Measurements from ENCODE around the gene UBP1.
"Not testable (repeated sequence)": the region's sequence is repeated elsewhere in the genome, so short reads cannot be mapped to it uniquely, and the experiment has no call there.

UBP1 gene

GRCh38 chr3:33372218-33373081, 67.8 kb downstream of the UBP1 start:
- Histone ChIP-seq H3K36me3 (ENCODE audit: insufficient read depth, low read length) (peaks cover 5% of the 10 kb centered on the region), H3K4me3 (ENCODE audit: low read length) (no peak overlapping the region), H2AFZ (ENCODE audit: low read depth, low read length) (no peak overlapping the region), H3K9me3 (ENCODE audit: low read length) (no peaks in the 10 kb centered on the region), H3K4me1 (ENCODE audit: insufficient read depth, low read length) (no peaks in the 10 kb centered on the region), H3K27me3 (ENCODE audit: insufficient read depth, low read length) (no peaks in the 10 kb centered on the region)

DNA sequence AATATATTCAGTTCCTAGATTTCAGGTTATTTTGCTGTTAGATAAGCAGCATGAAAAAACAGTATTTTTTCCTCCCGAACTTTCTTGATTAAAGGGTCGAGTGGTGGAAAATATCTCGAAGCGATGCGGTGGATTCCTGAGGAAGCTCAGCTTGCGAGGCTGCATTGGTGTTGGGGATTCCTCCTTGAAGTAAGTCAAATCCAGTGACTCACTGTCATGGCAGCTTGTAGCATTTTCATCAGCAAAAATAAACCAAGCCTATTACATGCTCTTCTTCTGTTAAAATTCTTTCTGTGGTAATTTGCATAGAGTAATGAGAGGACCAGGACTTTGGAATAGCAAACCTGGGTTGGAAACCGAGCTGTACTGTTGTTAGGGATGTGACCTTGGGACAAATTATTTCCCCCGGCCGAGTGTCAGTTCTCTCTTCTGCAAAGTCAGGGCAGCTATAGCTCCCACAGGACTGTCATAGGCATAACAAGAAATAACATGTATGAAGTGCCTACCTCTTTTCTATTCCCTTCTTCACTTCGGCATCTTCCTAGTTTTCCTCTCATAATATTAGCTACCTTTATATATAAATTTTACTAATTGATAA, 75.6 kb downstream of the UBP1 start:
- Histone ChIP-seq H3K4me3 (ENCODE audit: low read length) (no peak overlapping the region), H3K9me3 (ENCODE audit: low read length) (no peaks in the 10 kb centered on the region), H3K4me1 (ENCODE audit: insufficient read depth, low read length) (no peaks in the 10 kb centered on the region), H3K36me3 (ENCODE audit: insufficient read depth, low read length) (no peaks in the 10 kb centered on the region), H2AFZ (ENCODE audit: low read depth, low read length) (no peak overlapping the region), H3K27me3 (ENCODE audit: insufficient read depth, low read length) (no peaks in the 10 kb centered on the region)

- no peak overlapping the region for H2AFZ ChIP-seq (ENCODE audit: low read depth, low read length)
- no peaks in the 10 kb centered on the region for H3K36me3 ChIP-seq (ENCODE audit: insufficient read depth, low read length)
- no peaks in the 10 kb centered on the region for H3K4me1 ChIP-seq (ENCODE audit: insufficient read depth, low read length)
- no peaks in the 10 kb centered on the region for H3K9me3 ChIP-seq (ENCODE audit: low read length)
- H3K27me3 ChIP-seq (ENCODE audit: insufficient read depth, low read length): no peaks in the 10 kb centered on the region
- no peak overlapping the region for H3K4me3 ChIP-seq (ENCODE audit: low read length)
These were observed 76.1 kb downstream of the UBP1 start for GRCh38 chr3:33364060-33364459.

- no peaks in the 10 kb centered on the region for H3K9me3 ChIP-seq (ENCODE audit: low read length)
- H3K36me3 ChIP-seq (ENCODE audit: insufficient read depth, low read length): no peaks in the 10 kb centered on the region
These were observed 76.9 kb downstream of the UBP1 start for GRCh38 chr3:33363113-33363800.

DNA sequence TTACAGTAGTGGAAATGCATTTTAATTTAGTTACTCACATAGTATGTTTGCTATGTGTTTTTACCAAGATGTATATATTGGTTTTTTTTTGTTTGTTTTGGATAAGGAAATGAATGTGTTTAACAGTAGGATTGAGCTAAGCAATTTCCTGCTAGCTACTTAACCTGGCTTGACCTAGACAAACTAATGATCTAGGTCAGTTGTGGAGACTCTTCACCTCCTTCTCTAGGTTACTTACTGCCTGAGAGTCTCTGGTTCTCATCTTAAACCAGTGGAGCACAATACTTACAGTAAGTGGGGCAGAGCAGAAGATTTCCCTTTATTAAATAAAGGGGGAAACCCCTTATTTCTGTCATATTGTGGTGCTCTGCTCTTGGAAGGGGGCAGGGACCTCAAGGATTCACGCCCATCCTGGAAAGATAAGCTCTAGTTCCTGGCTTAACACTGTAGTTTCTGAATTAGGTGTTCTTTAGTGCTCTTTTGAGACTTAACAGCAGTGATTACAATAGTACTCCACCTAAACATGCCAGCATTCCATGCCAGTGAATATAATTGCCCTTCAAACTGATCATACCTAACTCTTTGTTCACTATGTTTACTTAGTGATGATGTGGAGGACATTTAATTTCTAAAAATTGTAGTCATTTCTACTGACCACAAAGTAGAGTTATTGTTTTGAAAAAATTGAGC, 79.9 kb downstream of the UBP1 start:
- H3K4me1 ChIP-seq (ENCODE audit: insufficient read depth, low read length): no peaks in the 10 kb centered on the region
- no peaks in the 10 kb centered on the region for H3K9me3 ChIP-seq (ENCODE audit: low read length)
- no peaks in the 10 kb centered on the region for H3K27me3 ChIP-seq (ENCODE audit: insufficient read depth, low read length)
- H2AFZ ChIP-seq (ENCODE audit: low read depth, low read length): no peak overlapping the region
- H3K4me3 ChIP-seq (ENCODE audit: low read length): no peak overlapping the region
- H3K36me3 ChIP-seq (ENCODE audit: insufficient read depth, low read length): no peaks in the 10 kb centered on the region

More at GRCh38 chr3:33363113-33363800, 76.9 kb downstream of the UBP1 start:
- Histone ChIP-seq H2AFZ (ENCODE audit: low read depth, low read length) (no peak overlapping the region), H3K27me3 (ENCODE audit: insufficient read depth, low read length) (no peaks in the 10 kb centered on the region), H3K4me3 (ENCODE audit: low read length) (no peak overlapping the region), H3K4me1 (ENCODE audit: insufficient read depth, low read length) (no peaks in the 10 kb centered on the region)

- no peaks in the 10 kb centered on the region for H3K27me3 ChIP-seq (ENCODE audit: insufficient read depth, low read length)
- no peaks in the 10 kb centered on the region for H3K4me1 ChIP-seq (ENCODE audit: insufficient read depth, low read length)
- H3K36me3 ChIP-seq (ENCODE audit: insufficient read depth, low read length): no peaks in the 10 kb centered on the region
- no peak overlapping the region for H3K4me3 ChIP-seq (ENCODE audit: low read length)
- H3K9me3 ChIP-seq (ENCODE audit: low read length): no peaks in the 10 kb centered on the region
- no peak overlapping the region for H2AFZ ChIP-seq (ENCODE audit: low read depth, low read length)
These were observed 81.9 kb downstream of the UBP1 start for GRCh38 chr3:33358172-33358781.

- Histone ChIP-seq H3K27me3 (ENCODE audit: insufficient read depth, low read length) (no peaks in the 10 kb centered on the region), H3K9me3 (ENCODE audit: low read length) (no peaks in the 10 kb centered on the region), H2AFZ (ENCODE audit: low read depth, low read length) (no peak overlapping the region), H3K4me3 (ENCODE audit: low read length) (no peak overlapping the region), H3K4me1 (ENCODE audit: insufficient read depth, low read length) (no peaks in the 10 kb centered on the region), H3K36me3 (ENCODE audit: insufficient read depth, low read length) (no peaks in the 10 kb centered on the region)
These were observed 84.6 kb downstream of the UBP1 start for GRCh38 chr3:33355611-33356010.

DNA sequence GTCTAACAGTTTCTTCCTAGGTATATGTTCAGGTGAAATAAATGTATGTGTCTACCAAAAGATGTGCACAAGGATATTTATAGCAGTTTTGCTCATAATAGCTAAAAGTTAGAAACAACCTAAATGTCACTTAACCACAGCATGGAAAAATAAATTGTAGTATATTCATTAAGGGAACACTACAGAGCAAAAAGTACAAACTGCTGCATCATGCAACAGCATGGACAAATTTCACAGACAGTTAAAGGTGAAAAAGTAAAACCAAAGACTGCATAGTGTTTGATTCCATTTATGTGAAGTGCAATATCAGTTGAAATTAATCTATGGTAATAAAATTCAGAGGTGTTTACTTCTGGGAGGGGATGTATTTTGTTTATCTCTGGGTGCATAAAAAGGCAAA, 100.4 kb downstream of the UBP1 start:
- Histone ChIP-seq H3K4me1 (ENCODE audit: insufficient read depth, low read length) (no peaks in the 10 kb centered on the region), H3K27me3 (ENCODE audit: insufficient read depth, low read length) (no peaks in the 10 kb centered on the region), H2AFZ (ENCODE audit: low read depth, low read length) (no peak overlapping the region), H3K4me3 (ENCODE audit: low read length) (no peak overlapping the region), H3K36me3 (ENCODE audit: insufficient read depth, low read length) (no peaks in the 10 kb centered on the region), H3K9me3 (ENCODE audit: low read length) (no peaks in the 10 kb centered on the region)

GRCh38 chr3:33338936-33339465, 101.2 kb downstream of the UBP1 start:
- H3K9me3 ChIP-seq (ENCODE audit: low read length); H3K4me1 ChIP-seq (ENCODE audit: insufficient read depth, low read length); H3K36me3 ChIP-seq (ENCODE audit: insufficient read depth, low read length); H3K27me3 ChIP-seq (ENCODE audit: insufficient read depth, low read length); H3K4me3 ChIP-seq (ENCODE audit: low read length); H2AFZ ChIP-seq (ENCODE audit: low read depth, low read length): not testable (repeated sequence)
